ENCODE results near the gene VIPAS39. TPM values are rescaled to one million over a fixed set of nuclear protein-coding genes. Genes with fewer than 3 reads are reported as not detected.

Gene VIPAS39
- total RNA-seq, 1 donor from 2014 or later, result 22.9 TPM

DNA sequence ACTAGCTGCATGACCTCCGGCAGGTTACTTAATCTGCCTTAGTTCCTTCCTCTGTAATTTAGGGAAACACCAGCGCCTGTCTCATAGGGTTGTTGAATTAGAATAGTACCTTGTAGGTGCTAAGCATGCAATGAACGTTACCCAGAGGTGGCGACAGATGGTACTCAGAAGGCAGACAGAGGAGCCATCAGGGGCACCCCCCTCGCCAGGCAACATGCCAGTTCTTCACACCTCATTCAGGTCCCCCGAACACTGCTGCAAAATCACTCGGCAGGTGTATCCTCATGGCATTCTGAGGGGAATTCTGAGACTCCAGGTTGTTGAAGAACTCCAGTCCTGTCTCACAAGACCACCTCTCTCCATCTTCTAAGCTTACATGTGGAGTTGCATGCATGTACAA is 31.2 kb upstream of the VIPAS39 start:
- H3K36me3 Mint-ChIP-seq (ENCODE audit: low read depth), result no peaks in the 10 kb centered on the region
- H3K9me3 Mint-ChIP-seq, result no peaks in the 10 kb centered on the region
- H3K4me3 Mint-ChIP-seq, result no peak overlapping the region
- no peaks in the 10 kb centered on the region for H3K4me1 Mint-ChIP-seq
- no peak overlapping the region for H3K27ac Mint-ChIP-seq (ENCODE audit: unreplicated experiment)
- no peak for DNase-seq (ENCODE audit: low read depth, low spot score)
- no peaks in the 10 kb centered on the region for H3K27me3 Mint-ChIP-seq (ENCODE audit: low read depth)
- TF ChIP-seq, protein P1, sequence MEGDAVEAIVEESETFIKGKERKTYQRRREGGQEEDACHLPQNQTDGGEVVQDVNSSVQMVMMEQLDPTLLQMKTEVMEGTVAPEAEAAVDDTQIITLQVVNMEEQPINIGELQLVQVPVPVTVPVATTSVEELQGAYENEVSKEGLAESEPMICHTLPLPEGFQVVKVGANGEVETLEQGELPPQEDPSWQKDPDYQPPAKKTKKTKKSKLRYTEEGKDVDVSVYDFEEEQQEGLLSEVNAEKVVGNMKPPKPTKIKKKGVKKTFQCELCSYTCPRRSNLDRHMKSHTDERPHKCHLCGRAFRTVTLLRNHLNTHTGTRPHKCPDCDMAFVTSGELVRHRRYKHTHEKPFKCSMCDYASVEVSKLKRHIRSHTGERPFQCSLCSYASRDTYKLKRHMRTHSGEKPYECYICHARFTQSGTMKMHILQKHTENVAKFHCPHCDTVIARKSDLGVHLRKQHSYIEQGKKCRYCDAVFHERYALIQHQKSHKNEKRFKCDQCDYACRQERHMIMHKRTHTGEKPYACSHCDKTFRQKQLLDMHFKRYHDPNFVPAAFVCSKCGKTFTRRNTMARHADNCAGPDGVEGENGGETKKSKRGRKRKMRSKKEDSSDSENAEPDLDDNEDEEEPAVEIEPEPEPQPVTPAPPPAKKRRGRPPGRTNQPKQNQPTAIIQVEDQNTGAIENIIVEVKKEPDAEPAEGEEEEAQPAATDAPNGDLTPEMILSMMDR (conservative IDR thresholded peaks at IDR 0.05), result no peak

DNA sequence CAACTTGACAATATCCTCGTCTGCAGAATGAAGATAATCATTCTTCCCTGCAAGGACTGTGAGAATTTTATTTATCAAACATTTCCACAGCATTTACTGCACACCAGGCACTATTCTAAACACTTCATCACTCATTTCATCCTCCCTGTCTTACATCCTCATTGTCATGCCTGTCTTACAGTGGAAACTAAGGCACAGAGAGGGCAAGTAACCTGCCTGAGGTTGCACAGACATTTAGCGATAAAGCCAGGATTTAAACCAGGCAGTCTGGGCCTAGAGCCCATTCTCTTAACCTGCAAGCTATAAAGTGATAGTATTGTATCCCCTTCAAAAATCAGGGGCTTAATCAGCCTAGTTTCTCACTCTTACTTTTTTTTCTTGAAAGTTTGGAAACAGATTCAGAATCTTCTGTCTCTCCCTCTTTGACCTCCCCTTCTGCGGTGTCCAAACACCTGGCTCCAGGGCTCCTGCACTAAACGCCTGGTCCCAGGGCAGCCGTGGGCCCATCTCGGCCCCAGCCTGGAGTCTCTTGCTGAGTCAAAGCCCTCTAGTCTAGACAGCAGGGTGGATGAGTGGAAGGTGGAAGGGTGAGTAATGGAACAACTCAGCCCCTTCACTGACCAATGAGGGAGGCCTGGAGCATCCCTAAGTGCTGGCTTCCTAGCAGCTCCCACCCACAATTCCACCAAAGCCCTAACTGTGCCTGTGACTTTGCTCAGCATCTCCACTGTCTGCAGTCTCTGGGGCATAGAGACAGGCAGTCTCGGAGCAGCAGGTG is 28.7 kb upstream of the VIPAS39 start:
- H3K27me3 Mint-ChIP-seq (ENCODE audit: low read depth), result no peaks in the 10 kb centered on the region
- no peak for DNase-seq (ENCODE audit: low read depth, low spot score)
- no peaks in the 10 kb centered on the region for H3K9me3 Mint-ChIP-seq
- TF ChIP-seq, protein P1 (conservative IDR thresholded peaks at IDR 0.05), result no peak
- H3K27ac Mint-ChIP-seq (ENCODE audit: unreplicated experiment), result no peak overlapping the region
- H3K36me3 Mint-ChIP-seq (ENCODE audit: low read depth), result no peaks in the 10 kb centered on the region
- no peak overlapping the region for H3K4me3 Mint-ChIP-seq
- H3K4me1 Mint-ChIP-seq, result no peaks in the 10 kb centered on the region

DNA sequence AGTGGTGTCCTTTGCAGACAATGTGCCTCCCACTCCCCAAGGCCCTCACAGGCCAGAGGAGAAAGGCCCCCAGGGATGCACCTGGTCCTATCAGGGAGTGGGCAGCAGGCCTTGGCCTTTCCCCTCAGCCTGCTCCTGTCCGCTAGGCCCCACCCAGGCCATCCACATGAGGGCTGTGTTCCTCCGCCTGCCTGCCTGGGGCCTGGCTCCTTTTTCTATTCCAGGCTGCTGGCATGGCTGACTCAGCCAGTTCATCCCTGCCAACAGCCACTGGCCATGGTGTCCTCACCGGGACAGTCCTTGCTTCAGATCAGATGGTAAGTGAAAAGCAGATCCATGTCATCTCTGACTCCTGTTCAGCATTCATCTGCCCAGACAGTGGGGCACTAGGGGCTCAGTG is 27.9 kb upstream of the VIPAS39 start:
- Mint-ChIP-seq H3K36me3 (ENCODE audit: low read depth) (no peaks in the 10 kb centered on the region), H3K4me1 (no peaks in the 10 kb centered on the region), H3K4me3 (no peak overlapping the region), H3K9me3 (no peaks in the 10 kb centered on the region), H3K27me3 (ENCODE audit: low read depth) (no peaks in the 10 kb centered on the region), H3K27ac (ENCODE audit: unreplicated experiment) (no peak overlapping the region)
- DNase-seq (ENCODE audit: low read depth, low spot score), result no peak
- TF ChIP-seq, protein P1 (conservative IDR thresholded peaks at IDR 0.05), result no peak

DNA sequence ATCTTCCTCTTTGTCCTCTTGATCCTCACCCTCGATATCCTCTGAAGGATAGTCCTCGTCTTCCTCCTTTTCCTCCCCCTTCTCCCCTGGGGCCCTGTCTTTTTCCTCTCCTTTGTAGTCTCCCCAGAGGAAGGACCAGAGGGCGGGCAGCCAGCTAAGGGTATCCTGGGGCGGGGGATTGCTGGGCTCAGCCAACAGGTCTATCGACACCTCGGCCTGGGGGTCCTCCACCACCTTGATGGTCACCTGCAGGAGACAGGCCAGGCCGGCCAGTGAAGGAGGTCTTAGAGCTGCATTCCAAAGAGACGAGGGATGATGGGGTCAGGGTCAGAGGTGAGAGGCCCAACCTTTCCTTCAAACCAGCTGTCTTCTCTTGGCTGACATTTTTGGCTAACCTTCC is 25.0 kb upstream of the VIPAS39 start:
- TF ChIP-seq, protein P1 (conservative IDR thresholded peaks at IDR 0.05), result no peak
- H3K27me3 Mint-ChIP-seq (ENCODE audit: low read depth), result no peaks in the 10 kb centered on the region
- no peak overlapping the region for H3K27ac Mint-ChIP-seq (ENCODE audit: unreplicated experiment)
- no peak overlapping the region for H3K4me3 Mint-ChIP-seq
- H3K36me3 Mint-ChIP-seq (ENCODE audit: low read depth), result no peaks in the 10 kb centered on the region
- H3K4me1 Mint-ChIP-seq, result no peaks in the 10 kb centered on the region
- DNase-seq (ENCODE audit: low read depth, low spot score), result no peak
- H3K9me3 Mint-ChIP-seq, result no peaks in the 10 kb centered on the region

DNA sequence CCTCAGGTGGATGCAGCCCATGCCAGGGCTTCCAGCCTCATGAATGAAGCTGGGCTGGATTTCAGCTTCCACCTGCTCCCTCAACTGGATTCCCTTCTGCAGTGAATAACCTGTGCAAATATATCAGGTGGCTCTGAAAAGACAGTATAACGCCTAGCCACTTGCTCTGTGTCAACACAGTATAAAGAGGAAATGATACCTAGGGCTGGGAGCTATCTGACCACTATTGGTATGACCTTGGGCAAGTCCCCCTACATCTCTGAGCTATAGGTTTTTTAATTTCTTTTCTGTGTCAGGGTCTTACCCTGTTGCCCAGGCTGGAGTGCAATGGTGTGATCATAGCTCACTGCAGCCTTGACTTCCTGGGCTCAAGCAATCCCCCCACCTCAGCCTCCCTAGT is 21.4 kb upstream of the VIPAS39 start:
- H3K9me3 Mint-ChIP-seq, result no peaks in the 10 kb centered on the region
- TF ChIP-seq, protein P1 (conservative IDR thresholded peaks at IDR 0.05), result no peak
- no peak for DNase-seq (ENCODE audit: low read depth, low spot score)
- H3K27me3 Mint-ChIP-seq (ENCODE audit: low read depth), result no peaks in the 10 kb centered on the region
- no peak overlapping the region for H3K27ac Mint-ChIP-seq (ENCODE audit: unreplicated experiment)
- H3K4me1 Mint-ChIP-seq, result no peaks in the 10 kb centered on the region
- H3K36me3 Mint-ChIP-seq (ENCODE audit: low read depth), result no peaks in the 10 kb centered on the region
- no peak overlapping the region for H3K4me3 Mint-ChIP-seq

Measured in neural crest cell (in vitro differentiated cells).